PC-9 (cell line): ENCODE data around the gene SLC35B3. TPM values are rescaled to one million over a fixed set of nuclear protein-coding genes. Genes with fewer than 3 reads are reported as not detected.
"Not testable (repeated sequence)": the region's sequence is repeated elsewhere in the genome, so short reads cannot be mapped to it uniquely, and the experiment has no call there.

Experiments used
- BruUV-seq: library from RNA; stranded (reverse); fragments of 400-500 nt; replicated peaks from 2 replicates; lab custom pipeline; 2021; lab: Mats Ljungman, UMichigan
- CTCF ChIA-PET: fragments of 300-600 bp; sonication (Branson Sonifier 250); formaldehyde crosslinking; loops from one replicate; lab custom pipeline; 2022; ENCODE audit warnings: antibody characterized with exemption; lab: Charles Lee
- POLR2A ChIA-PET: fragments of 300-600 bp; sonication (Branson Sonifier 250); formaldehyde crosslinking; loops from one replicate; lab custom pipeline; 2022; ENCODE audit warnings: antibody characterized with exemption; ENCODE audit not compliant: unreplicated experiment; lab: Charles Lee
- DNase-seq, 2 experiments: peaks; one replicate each; pipeline versions ENCODE4 v3.0.0 to v3.0.0-alpha.2; 2015 to 2022; ENCODE audit warnings: mixed read lengths in 1 of 2
- H2AFZ ChIP-seq: fragments of 200-600 bp; sonication (generic); 2 replicates; pipeline ENCODE4 v1.8.1; 2017; ENCODE audit warnings: antibody characterized with exemption
- H3F3A ChIP-seq: fragments of 200-600 bp; sonication (generic); 2 replicates; pipeline ENCODE4 v1.8.1; 2017; ENCODE audit warnings: antibody characterized with exemption, mild to moderate bottlenecking, low read depth; ENCODE audit not compliant: insufficient read depth
- H3K27ac ChIP-seq: fragments of 200-600 bp; sonication (generic); 2 replicates; pipeline ENCODE4 v1.6.1; 2016; ENCODE audit warnings: mixed run types
- H3K27me3 ChIP-seq: fragments of 200-600 bp; sonication (generic); 2 replicates; pipeline ENCODE4 v1.6.1; 2016; ENCODE audit warnings: low read depth, mixed run types; ENCODE audit not compliant: insufficient read depth
- H3K36me3 ChIP-seq: fragments of 200-600 bp; sonication (generic); 2 replicates; pipeline ENCODE4 v1.6.1; 2016; ENCODE audit warnings: low read depth, mixed run types
- H3K4me1 ChIP-seq: fragments of 200-600 bp; sonication (generic); replicated peaks from 2 replicates; pipeline ENCODE4 v1.6.1; 2016; ENCODE audit warnings: mixed run types; ENCODE audit not compliant: insufficient read depth
- H3K4me2 ChIP-seq: fragments of 200-600 bp; sonication (generic); 2 replicates; pipeline ENCODE4 v1.6.1; 2017; ENCODE audit warnings: mixed run types
- H3K4me3 ChIP-seq: fragments of 200-600 bp; sonication (generic); 2 replicates; pipeline ENCODE4 v1.6.1; 2016; ENCODE audit warnings: mixed run types
- H3K79me2 ChIP-seq: fragments of 200-600 bp; sonication (generic); 2 replicates; pipeline ENCODE4 v1.6.1; 2017; ENCODE audit warnings: low read depth, mixed run types
- H3K9me2 ChIP-seq: fragments of 200-600 bp; sonication (generic); 2 replicates; pipeline ENCODE4 v1.8.1; 2017; ENCODE audit warnings: mild to moderate bottlenecking; ENCODE audit not compliant: insufficient read depth
- H3K9me3 ChIP-seq: fragments of 200-600 bp; sonication (generic); 2 replicates; pipeline ENCODE4 v1.8.1; 2016; ENCODE audit warnings: low read depth; ENCODE audit not compliant: insufficient read depth
- H4K20me1 ChIP-seq: fragments of 200-600 bp; sonication (generic); 2 replicates; pipeline ENCODE4 v1.8.1; 2017; ENCODE audit not compliant: insufficient read depth
- EZH2 ChIP-seq: fragments of 200-600 bp; sonication (generic); IDR thresholded peaks from 2 replicates; pipeline ENCODE4 v1.8.0; 2017; ENCODE audit warnings: antibody characterized with exemption, low read depth
- intact Hi-C: fragments of 100-400 bp; cut with micrococcal nuclease; formaldehyde crosslinking; loops from one replicate; pipeline ENCODE4 v1.10.0; 2022; ENCODE audit not compliant: unreplicated experiment
- total RNA-seq: library from RNA; stranded (reverse); gene quantifications from 2 replicates; pipeline ENCODE4 v1.2.3, GENCODE V29; 2021
- TF ChIP-seq, protein P1 (sequence below): fragments of 200-600 bp; sonication (generic); conservative IDR thresholded peaks from 2 replicates; pipeline ENCODE4 v1.6.1; 2017; ENCODE audit warnings: mixed run types, antibody characterized with exemption, mild to moderate bottlenecking, moderate library complexity

SLC35B3 gene
- total RNA-seq, 1 experiment from 2014 or later, result 16.7 TPM

DNA sequence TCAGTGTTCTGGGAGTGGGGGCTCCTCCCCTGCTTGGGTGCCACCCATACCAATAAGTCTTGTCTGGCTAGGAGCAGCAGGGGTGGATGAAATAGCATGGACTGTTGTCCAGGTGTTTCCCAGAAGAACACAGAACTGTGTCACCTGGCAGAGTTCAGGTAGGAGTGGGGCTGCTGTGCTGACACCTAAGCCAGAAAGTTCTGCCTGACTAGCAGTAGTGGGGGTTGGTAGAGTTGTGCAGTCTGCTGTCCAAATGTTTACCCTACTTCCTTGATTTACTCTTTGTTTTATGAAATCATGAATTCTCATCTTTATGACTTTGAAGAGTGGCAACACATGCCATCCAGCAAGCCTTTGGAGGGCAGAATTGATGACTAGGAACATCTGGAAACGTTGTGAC lies 27.3 kb upstream of the SLC35B3 start:
- POLR2A ChIA-PET, result interaction anchor here (0.7 kb wide), 1 partner anchor 45 kb away, joined by 3 read pairs; no protein-coding TSS in a partner anchor
- Histone ChIP-seq H3K9me2 (no peaks in the 10 kb centered on the region), H3K36me3 (no peaks in the 10 kb centered on the region), H4K20me1 (no peaks in the 10 kb centered on the region), H3K79me2 (no peaks in the 10 kb centered on the region), H2AFZ (no peak overlapping the region), H3K4me1 (no peaks in the 10 kb centered on the region), H3F3A (no peaks in the 10 kb centered on the region), H3K9me3 (no peaks in the 10 kb centered on the region), H3K27me3 (no peaks in the 10 kb centered on the region), H3K4me2 (no peak overlapping the region), H3K4me3 (no peak overlapping the region), H3K27ac (no peak overlapping the region)
- intact Hi-C loops, result no loop called here
- BruUV-seq, result no TSS peak
- CTCF ChIA-PET, result no interaction called here
- DNase-seq, result no peak
- TF ChIP-seq, protein P1, sequence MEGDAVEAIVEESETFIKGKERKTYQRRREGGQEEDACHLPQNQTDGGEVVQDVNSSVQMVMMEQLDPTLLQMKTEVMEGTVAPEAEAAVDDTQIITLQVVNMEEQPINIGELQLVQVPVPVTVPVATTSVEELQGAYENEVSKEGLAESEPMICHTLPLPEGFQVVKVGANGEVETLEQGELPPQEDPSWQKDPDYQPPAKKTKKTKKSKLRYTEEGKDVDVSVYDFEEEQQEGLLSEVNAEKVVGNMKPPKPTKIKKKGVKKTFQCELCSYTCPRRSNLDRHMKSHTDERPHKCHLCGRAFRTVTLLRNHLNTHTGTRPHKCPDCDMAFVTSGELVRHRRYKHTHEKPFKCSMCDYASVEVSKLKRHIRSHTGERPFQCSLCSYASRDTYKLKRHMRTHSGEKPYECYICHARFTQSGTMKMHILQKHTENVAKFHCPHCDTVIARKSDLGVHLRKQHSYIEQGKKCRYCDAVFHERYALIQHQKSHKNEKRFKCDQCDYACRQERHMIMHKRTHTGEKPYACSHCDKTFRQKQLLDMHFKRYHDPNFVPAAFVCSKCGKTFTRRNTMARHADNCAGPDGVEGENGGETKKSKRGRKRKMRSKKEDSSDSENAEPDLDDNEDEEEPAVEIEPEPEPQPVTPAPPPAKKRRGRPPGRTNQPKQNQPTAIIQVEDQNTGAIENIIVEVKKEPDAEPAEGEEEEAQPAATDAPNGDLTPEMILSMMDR, result no peak
- TF ChIP-seq EZH2, result no peak

- ChIA-PET POLR2A (no interaction called here), CTCF (no interaction called here)
- intact Hi-C loops, result no loop called here
- Histone ChIP-seq H3K79me2 (no peaks in the 10 kb centered on the region), H3F3A (no peaks in the 10 kb centered on the region), H4K20me1 (no peaks in the 10 kb centered on the region), H3K4me3 (no peak overlapping the region), H2AFZ (no peak overlapping the region), H3K9me2 (no peaks in the 10 kb centered on the region), H3K9me3 (no peaks in the 10 kb centered on the region), H3K4me2 (no peak overlapping the region), H3K27ac (no peak overlapping the region), H3K36me3 (no peaks in the 10 kb centered on the region), H3K27me3 (no peaks in the 10 kb centered on the region), H3K4me1 (no peaks in the 10 kb centered on the region)
- no peak for TF ChIP-seq EZH2
- TF ChIP-seq, protein P1, result no peak
- no TSS peak for BruUV-seq
- DNase-seq, result no peak
Observed at GRCh38 chr6:8462169-8462568, 26.8 kb upstream of the SLC35B3 start.

DNA sequence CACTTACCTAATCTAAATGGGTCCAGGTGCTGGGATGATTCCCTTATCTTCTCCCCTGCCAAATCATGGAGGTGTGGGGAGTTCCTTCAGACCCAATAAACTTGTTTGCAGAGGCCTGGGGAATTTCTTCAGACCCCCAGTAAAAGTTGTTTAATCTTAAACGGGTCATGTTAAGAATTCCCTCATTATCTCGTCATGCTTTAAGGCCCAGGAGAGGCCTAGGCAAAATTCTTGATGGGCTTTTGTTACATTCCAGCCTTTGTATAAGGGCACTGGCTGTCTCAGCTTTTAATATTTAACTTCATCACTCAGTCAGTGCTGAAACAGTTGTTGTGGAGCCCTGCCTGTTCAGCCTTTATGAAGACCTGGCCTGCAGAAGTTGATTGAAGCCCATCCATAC lies 11.0 kb upstream of the SLC35B3 start:
- TF ChIP-seq EZH2, result no peak
- TF ChIP-seq, protein P1, result no peak
- H3K79me2 ChIP-seq, result no peaks in the 10 kb centered on the region
- POLR2A ChIA-PET, result no interaction called here
- CTCF ChIA-PET, result no interaction called here
- no peak overlapping the region for H3K27ac ChIP-seq
- intact Hi-C loops, result no loop called here
- no peaks in the 10 kb centered on the region for H3K36me3 ChIP-seq
- no peaks in the 10 kb centered on the region for H3K27me3 ChIP-seq
- no peak overlapping the region for H3K4me3 ChIP-seq
- H3K4me2 ChIP-seq, result no peak overlapping the region
- H3K9me2 ChIP-seq, result no peaks in the 10 kb centered on the region
- BruUV-seq, result no TSS peak
- H2AFZ ChIP-seq, result no peak overlapping the region
- no peak for DNase-seq
- H3F3A ChIP-seq, result no peaks in the 10 kb centered on the region
- H3K9me3 ChIP-seq, result no peaks in the 10 kb centered on the region
- H4K20me1 ChIP-seq, result no peaks in the 10 kb centered on the region
- no peaks in the 10 kb centered on the region for H3K4me1 ChIP-seq

- H3K36me3 ChIP-seq, DNase-seq, H3K4me3 ChIP-seq, H3K4me1 ChIP-seq, H3K4me2 ChIP-seq, intact Hi-C loops, H3F3A ChIP-seq, H3K9me3 ChIP-seq, CTCF ChIA-PET, BruUV-seq, H3K27me3 ChIP-seq, H4K20me1 ChIP-seq, H2AFZ ChIP-seq, POLR2A ChIA-PET, H3K9me2 ChIP-seq, H3K27ac ChIP-seq, H3K79me2 ChIP-seq: not testable (repeated sequence)
Observed at GRCh38 chr6:8445930-8446329, 10.6 kb upstream of the SLC35B3 start.
